Right lobe of liver (tissue), 6 donors: ENCODE results near the gene CCDC186. TPM values are rescaled to one million over a fixed set of nuclear protein-coding genes. Genes with fewer than 3 reads are reported as not detected.

Experiments
- ATAC-seq, 4 donors: fragments of 200-7000 bp; cut with Tn5 transposase; one replicate each; pipeline ENCODE4 v1.9.1; 2020; ENCODE audit warnings: mild to moderate bottlenecking in 4 of 4, moderate library complexity in 4 of 4
- DNase-seq, 3 donors: peaks; one replicate each; pipeline ENCODE4 v3.0.0-alpha.2; 2020
- H3K27ac ChIP-seq, 3 donors: fragments of 200-600 bp; one replicate each; pipeline ENCODE4 v1.8.0; 2022
- H3K27me3 ChIP-seq, 2 donors: fragments of 200-600 bp; one replicate each; pipeline ENCODE4 v1.8.0; 2022
- H3K36me3 ChIP-seq, 4 donors: fragments of 200-600 bp; sonication (generic) in 1 of 4; one replicate each; pipeline versions ENCODE4 v1.5.1 to v1.8.0; 2017 to 2022; ENCODE audit warnings: control low read depth in 1 of 4
- H3K4me1 ChIP-seq, 4 donors: fragments of 200-600 bp; sonication (generic) in 1 of 4; one replicate each; pipeline versions ENCODE4 v1.5.1 to v1.8.0; 2017 to 2022; ENCODE audit warnings: control low read depth in 1 of 4
- H3K4me3 ChIP-seq, 3 donors: fragments of 200-600 bp; one replicate each; pipeline ENCODE4 v1.8.0; 2022
- H3K9me3 ChIP-seq, 4 donors: fragments of 200-600 bp; sonication (generic) in 1 of 4; one replicate each; pipeline versions ENCODE4 v1.5.1 to v1.8.0; 2017 to 2022; ENCODE audit warnings: control low read depth in 1 of 4
- CTCF ChIP-seq, 4 donors: fragments of 200-600 bp in 3 of 4; fragments of 450-650 bp in 1 of 4; IDR thresholded peaks; one replicate each; pipeline versions ENCODE4 v1.5.1 to v1.8.0; 2016 to 2022; ENCODE audit warnings: antibody characterized with exemption in 4 of 4, mild to moderate bottlenecking in 2 of 4
- POLR2A ChIP-seq: fragments of 450-650 bp; IDR thresholded peaks from one replicate; pipeline ENCODE4 v1.6.1; 2017; ENCODE audit warnings: antibody characterized with exemption, mild to moderate bottlenecking
- WGBS: methylation state at CpG from one replicate; pipeline ENCODE4 v1.1.6; 2018; ENCODE audit warnings: low coverage, low lambda C conversion rate; ENCODE audit not compliant: insufficient coverage; ENCODE audit errors: missing lambda C conversion rate; 5-methylcytosine and 5-hydroxymethylcytosine counted together
- intact Hi-C, 2 donors: fragments of 100-400 bp; cut with DNase I; formaldehyde crosslinking; loops; one replicate each; pipeline versions ENCODE4 v1.11.2 to v1.14.1; 2022
- total RNA-seq, 6 experiments: library from RNA; depleted of rRNA in 2 of 6; stranded (reverse); fragments of >200 nt in 2 of 6; fragmentation: NEBNext Ultra II Directional in 3 of 6; extraction: Animal tissue kit (Norgen Biotek cat#: 25700) in 3 of 6; gene quantifications; one replicate each; pipeline versions ENCODE4 v1.1.0 to v1.2.4, GENCODE V29; 2016 to 2023
- donor health status: DM: no; HTN: yes; CAD: no.
- donor health status: DM: no; HTN: no; CAD: no.
- donor health status: DM: no; HTN: no; CAD: no.
- donor health status: DM: no; HTN: yes; CAD: no.
- donor health status: DM: no; HTN: yes; CAD: no.

CCDC186 gene
- total RNA-seq, 6 experiments from 2014 or later: 4.2 to 11.7 (median 6.9) TPM

GRCh38 chr10:114167985-114168384 is 6.0 kb downstream of the CCDC186 start:
- intact Hi-C loops: no loop called here
- no peaks in the 10 kb centered on the region for H3K27me3 ChIP-seq
- no peaks in the 10 kb centered on the region for H3K36me3 ChIP-seq
- ATAC-seq (no peak), DNase-seq (no peak)
- H3K4me1 ChIP-seq: peaks cover 0 to 10% (median 3%) of the 10 kb centered on the region in 4 donors
- 84% methylated on average over 3 of the region's 3 CpGs for WGBS
- no peak overlapping the region for H3K27ac ChIP-seq
- H3K4me3 ChIP-seq: no peak overlapping the region
- no peak for TF ChIP-seq POLR2A
- no peak for TF ChIP-seq CTCF (IDR thresholded peaks at IDR 0.05)
- H3K9me3 ChIP-seq: peaks cover 0 to 5% (median 2%) of the 10 kb centered on the region in 4 donors

GRCh38 chr10:114166494-114166893 is 7.5 kb downstream of the CCDC186 start:
- H3K36me3 ChIP-seq: no peaks in the 10 kb centered on the region
- TF ChIP-seq CTCF (IDR thresholded peaks at IDR 0.05) (no peak), POLR2A (no peak)
- intact Hi-C loops: no loop called here
- no peaks in the 10 kb centered on the region for H3K4me1 ChIP-seq
- no peak overlapping the region for H3K27ac ChIP-seq
- no peak for ATAC-seq
- H3K4me3 ChIP-seq: no peak overlapping the region
- no peaks in the 10 kb centered on the region for H3K27me3 ChIP-seq
- H3K9me3 ChIP-seq: peaks cover 0 to 5% (median 2%) of the 10 kb centered on the region in 4 donors
- 63% methylated on average over 3 of the region's 3 CpGs for WGBS
- DNase-seq: no peak

GRCh38 chr10:114166043-114166442 is 8.0 kb downstream of the CCDC186 start:
- Histone ChIP-seq H3K4me3 (no peak overlapping the region), H3K27me3 (no peaks in the 10 kb centered on the region), H3K9me3 (peaks cover 0 to 5% (median 2%) of the 10 kb centered on the region in 4 donors), H3K4me1 (no peaks in the 10 kb centered on the region), H3K36me3 (no peaks in the 10 kb centered on the region), H3K27ac (no peak overlapping the region)
- ATAC-seq (no peak), DNase-seq (no peak)
- intact Hi-C loops: no loop called here
- WGBS: 86% methylated on average over 3 of the region's 3 CpGs
- TF ChIP-seq POLR2A: no peak
- TF ChIP-seq CTCF (IDR thresholded peaks at IDR 0.05): no peak

- intact Hi-C loops: no loop called here
Observed at GRCh38 chr10:114163062-114163461, 10.9 kb downstream of the CCDC186 start.

More at GRCh38 chr10:114163062-114163461, 10.9 kb downstream of the CCDC186 start:
- H3K9me3 ChIP-seq: no peaks in the 10 kb centered on the region
- TF ChIP-seq CTCF (IDR thresholded peaks at IDR 0.05) (no peak), POLR2A (no peak)
- ATAC-seq: no peak
- WGBS: 54% methylated on average over 2 of the region's 2 CpGs
- H3K36me3 ChIP-seq: no peaks in the 10 kb centered on the region
- no peaks in the 10 kb centered on the region for H3K4me1 ChIP-seq
- DNase-seq: no peak
- no peak overlapping the region for H3K27ac ChIP-seq
- H3K4me3 ChIP-seq: no peak overlapping the region
- no peaks in the 10 kb centered on the region for H3K27me3 ChIP-seq
